Left ventricle myocardium inferior (tissue), 1 donor: Measurements from ENCODE around the gene CNGA3. TPM values are rescaled to one million over a fixed set of nuclear protein-coding genes. Genes with fewer than 3 reads are reported as not detected.
"Not testable (repeated sequence)": the region's sequence is repeated elsewhere in the genome, so short reads cannot be mapped to it uniquely, and the experiment has no call there.

ENCODE experiments used
- DNase-seq: peaks from one replicate; pipeline ENCODE4 v3.0.0-alpha.2; 2020
- H3K27ac ChIP-seq: fragments of 200-600 bp; replicated peaks from 2 replicates; pipeline ENCODE4 v1.8.0; 2021
- H3K27me3 ChIP-seq: fragments of 200-600 bp; 2 replicates; pipeline ENCODE4 v1.8.0; 2021; ENCODE audit warnings: low read depth
- H3K36me3 ChIP-seq: fragments of 200-600 bp; 2 replicates; pipeline ENCODE4 v1.8.0; 2021
- H3K4me1 ChIP-seq: fragments of 200-600 bp; 2 replicates; pipeline ENCODE4 v1.8.0; 2021
- H3K4me3 ChIP-seq: fragments of 200-600 bp; 2 replicates; pipeline ENCODE4 v1.8.0; 2021; ENCODE audit warnings: mild to moderate bottlenecking, moderate library complexity
- H3K9me3 ChIP-seq: fragments of 200-600 bp; replicated peaks from 2 replicates; pipeline ENCODE4 v1.8.0; 2021
- CTCF ChIP-seq: fragments of 200-600 bp; IDR thresholded peaks from 2 replicates; pipeline ENCODE4 v1.8.0; 2021; ENCODE audit warnings: antibody characterized with exemption, mild to moderate bottlenecking, borderline replicate concordance
- intact Hi-C: fragments of 100-400 bp; cut with micrococcal nuclease; formaldehyde crosslinking; loops from one replicate; pipeline ENCODE4 v1.11.0; 2022
- total RNA-seq: library from RNA; stranded (reverse); fragmentation: NEBNext Ultra II Directional; extraction: Animal tissue kit (Norgen Biotek cat#: 25700); gene quantifications from one replicate; pipeline ENCODE4 v1.2.1, GENCODE V29; 2021
- donor health status: DM: no; HTN: yes; CAD: no; lungs with severe emphysema.

The CNGA3 gene
- total RNA-seq, 1 donor from 2014 or later = not detected

- no peak overlapping the region for H3K27ac ChIP-seq
- peak; percentile 82 for TF ChIP-seq CTCF
- H3K27me3 ChIP-seq = no peaks in the 10 kb centered on the region
- peaks cover 7% of the 10 kb centered on the region for H3K9me3 ChIP-seq
- intact Hi-C loops = loop anchor here (5.0 kb wide), 1 partner anchor 189 kb away; no protein-coding TSS in a partner anchor
- no peaks in the 10 kb centered on the region for H3K36me3 ChIP-seq
- no peak overlapping the region for H3K4me3 ChIP-seq
- peaks cover 8% of the 10 kb centered on the region for H3K4me1 ChIP-seq
- no peak for DNase-seq
These were observed 66.6 kb downstream of the CNGA3 start for GRCh38 chr2:98412751-98413458.

GRCh38 chr2:98414246-98414645 lies 68.0 kb downstream of the CNGA3 start:
- not testable (repeated sequence) for H3K4me3 ChIP-seq, H3K9me3 ChIP-seq, H3K36me3 ChIP-seq, H3K27ac ChIP-seq, H3K4me1 ChIP-seq, H3K27me3 ChIP-seq, DNase-seq
- intact Hi-C loops = loop anchor here (5.0 kb wide), 1 partner anchor 188 kb away; no protein-coding TSS in a partner anchor

DNA sequence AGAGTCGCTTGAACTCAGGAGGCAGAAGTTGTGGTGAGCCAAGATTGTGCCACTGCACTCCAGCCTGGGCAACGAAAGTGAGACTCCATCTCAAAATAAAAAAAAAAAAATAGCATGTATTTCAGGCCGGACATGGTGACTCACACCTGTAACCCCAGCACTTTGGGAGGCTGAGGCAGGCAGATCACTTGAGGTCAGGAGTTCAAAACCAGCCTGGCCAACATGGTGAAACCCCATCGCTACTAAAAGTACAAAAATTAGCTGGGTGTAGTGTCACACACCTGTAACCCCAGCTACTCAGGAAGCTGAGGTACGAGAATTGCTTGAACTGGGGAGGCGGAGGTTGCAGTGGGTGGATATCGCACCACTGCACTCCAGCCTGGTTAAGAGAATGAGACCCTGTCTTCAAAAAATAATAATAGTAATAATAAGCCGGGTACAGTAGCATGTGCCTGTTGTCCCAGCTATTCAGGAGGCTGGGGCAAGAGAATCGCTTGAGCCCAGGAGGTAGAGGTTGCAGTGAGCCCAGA lies 69.5 kb downstream of the CNGA3 start:
- H3K4me3 ChIP-seq, H3K27ac ChIP-seq, intact Hi-C loops, H3K9me3 ChIP-seq, DNase-seq, H3K4me1 ChIP-seq, H3K27me3 ChIP-seq, H3K36me3 ChIP-seq: not testable (repeated sequence)

DNA sequence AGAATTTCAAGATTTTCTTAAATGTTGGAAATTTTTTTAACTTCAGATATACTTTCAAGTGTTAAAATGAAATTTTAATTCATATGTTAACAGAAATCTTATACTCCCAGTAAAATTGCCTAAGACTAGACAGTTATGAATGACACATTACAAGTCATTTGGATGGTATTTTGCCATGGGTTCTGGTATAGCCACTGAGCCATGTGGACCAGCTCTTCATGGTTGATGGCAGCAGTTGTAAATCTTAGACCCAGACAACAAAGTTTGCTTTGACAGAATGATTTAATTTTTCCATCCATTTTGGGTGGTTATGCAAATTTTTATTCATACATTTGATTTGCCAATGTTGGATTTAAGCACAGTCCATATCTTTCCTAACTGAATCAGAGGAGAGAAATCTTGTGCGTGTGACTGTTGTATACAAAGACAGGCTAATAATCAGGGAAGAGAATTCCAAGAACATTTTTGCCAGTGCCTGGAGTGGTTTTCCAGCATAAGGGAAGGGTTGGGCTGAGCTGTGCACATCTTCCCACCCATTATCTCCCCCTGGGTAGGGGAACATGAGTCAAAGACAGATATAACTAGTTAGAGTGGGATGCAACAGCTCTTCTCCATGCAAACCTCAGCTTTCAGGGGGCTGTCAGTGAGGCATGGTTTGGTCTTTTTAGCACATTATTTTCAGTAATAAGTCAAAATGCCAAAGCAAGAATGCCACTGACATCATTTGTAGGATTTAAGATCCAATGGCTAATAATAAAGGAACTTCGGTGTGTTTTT lies 70.3 kb downstream of the CNGA3 start:
- intact Hi-C loops = no loop called here
- DNase-seq = no peak
- Histone ChIP-seq H3K27me3 (no peaks in the 10 kb centered on the region), H3K9me3 (peaks cover 7% of the 10 kb centered on the region), H3K4me3 (no peak overlapping the region), H3K4me1 (peaks cover 8% of the 10 kb centered on the region), H3K36me3 (no peaks in the 10 kb centered on the region), H3K27ac (no peak overlapping the region)
- TF ChIP-seq CTCF = no peak

DNA sequence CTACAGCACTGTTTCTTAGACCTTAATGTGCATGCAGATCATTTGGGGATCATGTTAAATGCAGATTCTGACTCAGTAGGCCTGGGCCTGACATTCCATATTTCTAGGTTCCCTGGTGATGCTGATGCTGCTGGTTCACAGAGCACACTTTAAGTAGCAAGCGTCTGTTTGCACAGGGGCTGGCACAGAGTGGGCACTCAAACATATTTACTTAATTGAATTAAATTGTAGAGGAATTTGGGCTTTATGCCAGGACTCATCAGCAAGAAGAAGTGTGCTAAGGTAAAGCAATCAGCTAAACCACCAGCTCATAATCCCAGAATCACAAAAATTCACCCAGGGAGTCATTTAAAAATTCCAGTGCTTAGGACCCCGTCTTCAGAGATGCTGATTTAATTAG lies 73.3 kb downstream of the CNGA3 start:
- intact Hi-C loops = no loop called here
- Histone ChIP-seq H3K27ac (no peak overlapping the region), H3K4me1 (no peaks in the 10 kb centered on the region), H3K4me3 (no peak overlapping the region), H3K36me3 (no peaks in the 10 kb centered on the region), H3K27me3 (no peaks in the 10 kb centered on the region), H3K9me3 (peaks cover 14% of the 10 kb centered on the region)
- TF ChIP-seq CTCF = no peak
- no peak for DNase-seq

DNA sequence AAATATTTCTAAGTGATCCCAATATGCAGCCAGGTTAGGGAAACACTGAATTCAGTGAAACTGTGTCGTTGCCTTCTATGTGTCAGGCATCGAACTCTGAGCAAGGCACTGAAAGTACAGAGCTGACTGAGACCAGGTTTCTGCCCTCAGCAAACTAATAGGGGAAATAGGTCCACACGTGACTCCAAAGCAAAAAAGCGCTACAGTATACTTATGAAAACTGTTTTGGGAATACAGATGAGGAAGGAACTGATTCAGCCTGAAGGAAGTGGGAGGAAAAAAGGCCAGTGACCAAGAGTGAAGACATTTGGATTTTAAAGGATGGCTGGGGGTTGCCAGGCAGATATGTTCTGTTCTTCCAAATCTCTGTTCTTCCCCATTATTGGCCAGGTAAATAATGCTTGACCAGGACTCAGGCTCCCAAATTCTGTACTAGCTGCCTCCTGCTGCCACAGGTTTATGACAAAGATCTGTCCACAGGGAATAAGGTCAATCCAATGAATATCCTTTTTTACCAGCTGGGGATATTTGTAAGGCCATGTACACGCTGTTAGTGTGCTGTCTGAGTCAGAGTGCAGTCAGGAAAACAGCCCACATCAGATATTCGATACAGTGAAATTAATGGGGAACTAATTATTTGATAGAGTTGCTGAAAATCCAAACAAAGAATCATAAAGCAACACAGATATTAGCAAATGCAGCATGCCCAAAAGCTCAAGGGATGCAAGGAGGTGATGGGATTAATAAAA lies 73.9 kb downstream of the CNGA3 start:
- no peaks in the 10 kb centered on the region for H3K27me3 ChIP-seq
- H3K4me3 ChIP-seq = no peak overlapping the region
- H3K36me3 ChIP-seq = no peaks in the 10 kb centered on the region
- H3K27ac ChIP-seq = no peak overlapping the region
- no peaks in the 10 kb centered on the region for H3K4me1 ChIP-seq
- no peak for DNase-seq
- TF ChIP-seq CTCF = no peak
- H3K9me3 ChIP-seq = peaks cover 12% of the 10 kb centered on the region
- intact Hi-C loops = no loop called here
